Type B pancreatic cell (in vitro differentiated cells): ENCODE data around the gene ACOT11. TPM values are rescaled to one million over a fixed set of nuclear protein-coding genes. Genes with fewer than 3 reads are reported as not detected.
A peak's percentile ranks its signal among the peaks of the same experiment; 100 is the strongest.

Source experiments
- DNase-seq: peaks from one replicate; pipeline ENCODE4 v3.0.0; 2021; ENCODE audit warnings: mixed read lengths; ENCODE audit not compliant: unreplicated experiment; ENCODE audit errors: extremely low spot score
- H3K27ac Mint-ChIP-seq: 2 replicates; pipeline ENCODE4 v1.8.0; 2021; ENCODE audit warnings: mild to moderate bottlenecking, mixed read lengths
- H3K27me3 Mint-ChIP-seq: 2 replicates; pipeline ENCODE4 v1.8.0; 2021; ENCODE audit warnings: mixed read lengths
- H3K36me3 Mint-ChIP-seq: 2 replicates; pipeline ENCODE4 v1.8.0; 2021; ENCODE audit warnings: mixed read lengths
- H3K4me1 Mint-ChIP-seq: one replicate; pipeline ENCODE4 v1.8.0; 2021; ENCODE audit warnings: mixed read lengths; ENCODE audit not compliant: unreplicated experiment
- H3K4me3 Mint-ChIP-seq: 2 replicates; pipeline ENCODE4 v1.8.0; 2021; ENCODE audit warnings: mild to moderate bottlenecking, mixed read lengths
- H3K9me3 Mint-ChIP-seq: 2 replicates; pipeline ENCODE4 v1.8.0; 2021; ENCODE audit warnings: mixed read lengths
- total RNA-seq: library from RNA; stranded (reverse); gene quantifications from 2 replicates; pipeline ENCODE4 v1.2.1, GENCODE V29; 2021; ENCODE audit warnings: low replicate concordance
- TF ChIP-seq, protein P1 (sequence below): fragments of 200-600 bp; sonication (generic); conservative IDR thresholded peaks from 2 replicates; pipeline ENCODE4 v1.5.0; 2021; ENCODE audit warnings: antibody characterized with exemption, mild to moderate bottlenecking

The ACOT11 gene
- total RNA-seq, 1 donor from 2014 or later: 5.2 TPM

- H3K27me3 Mint-ChIP-seq: no peaks in the 10 kb centered on the region
- no peak overlapping the region for H3K27ac Mint-ChIP-seq
- no peak for DNase-seq
- no peaks in the 10 kb centered on the region for H3K36me3 Mint-ChIP-seq
- H3K4me1 Mint-ChIP-seq: peaks cover 34% of the 10 kb centered on the region
- TF ChIP-seq, protein P1, sequence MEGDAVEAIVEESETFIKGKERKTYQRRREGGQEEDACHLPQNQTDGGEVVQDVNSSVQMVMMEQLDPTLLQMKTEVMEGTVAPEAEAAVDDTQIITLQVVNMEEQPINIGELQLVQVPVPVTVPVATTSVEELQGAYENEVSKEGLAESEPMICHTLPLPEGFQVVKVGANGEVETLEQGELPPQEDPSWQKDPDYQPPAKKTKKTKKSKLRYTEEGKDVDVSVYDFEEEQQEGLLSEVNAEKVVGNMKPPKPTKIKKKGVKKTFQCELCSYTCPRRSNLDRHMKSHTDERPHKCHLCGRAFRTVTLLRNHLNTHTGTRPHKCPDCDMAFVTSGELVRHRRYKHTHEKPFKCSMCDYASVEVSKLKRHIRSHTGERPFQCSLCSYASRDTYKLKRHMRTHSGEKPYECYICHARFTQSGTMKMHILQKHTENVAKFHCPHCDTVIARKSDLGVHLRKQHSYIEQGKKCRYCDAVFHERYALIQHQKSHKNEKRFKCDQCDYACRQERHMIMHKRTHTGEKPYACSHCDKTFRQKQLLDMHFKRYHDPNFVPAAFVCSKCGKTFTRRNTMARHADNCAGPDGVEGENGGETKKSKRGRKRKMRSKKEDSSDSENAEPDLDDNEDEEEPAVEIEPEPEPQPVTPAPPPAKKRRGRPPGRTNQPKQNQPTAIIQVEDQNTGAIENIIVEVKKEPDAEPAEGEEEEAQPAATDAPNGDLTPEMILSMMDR: no peak
- H3K9me3 Mint-ChIP-seq: no peaks in the 10 kb centered on the region
- no peak overlapping the region for H3K4me3 Mint-ChIP-seq
Observed at GRCh38 chr1:54575161-54575560, 27.1 kb downstream of the ACOT11 start.

DNA sequence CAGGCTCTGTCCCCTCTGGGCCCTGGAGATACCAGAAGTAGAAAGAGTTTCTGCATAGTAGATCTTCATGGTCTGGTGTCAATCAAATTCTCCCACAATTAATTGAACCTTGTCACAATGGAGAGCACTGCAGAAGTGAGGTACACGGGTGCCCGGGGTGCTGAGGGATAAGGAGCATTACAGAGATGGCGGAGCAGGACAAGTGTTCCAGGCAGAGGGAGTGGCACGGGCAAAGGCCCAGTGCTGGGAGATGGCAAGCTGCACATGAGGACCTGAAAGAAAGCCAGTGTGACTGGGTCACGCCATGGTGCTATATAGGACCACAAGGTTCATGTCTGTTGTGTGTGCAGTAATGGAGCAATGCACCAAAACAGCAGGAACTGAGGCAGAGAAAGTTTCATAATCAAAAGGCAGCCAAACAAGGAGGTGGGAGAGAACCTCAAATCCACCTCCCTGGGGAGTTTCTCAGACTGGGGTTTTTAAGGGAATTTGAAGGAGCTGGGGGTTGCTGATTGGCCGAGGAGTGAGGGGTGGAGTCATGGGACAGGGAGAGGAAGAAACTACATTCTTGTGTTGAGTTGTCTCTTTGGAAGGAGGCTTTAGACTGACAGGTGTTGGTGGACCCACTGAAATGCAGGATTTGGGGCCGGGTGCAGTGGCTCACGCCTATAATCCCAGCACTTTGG lies 27.7 kb downstream of the ACOT11 start:
- no peak for DNase-seq
- TF ChIP-seq, protein P1: no peak
- Mint-ChIP-seq H3K27ac (no peak overlapping the region), H3K4me3 (no peak overlapping the region), H3K9me3 (no peaks in the 10 kb centered on the region), H3K27me3 (no peaks in the 10 kb centered on the region), H3K36me3 (no peaks in the 10 kb centered on the region), H3K4me1 (peaks cover 39% of the 10 kb centered on the region)

DNA sequence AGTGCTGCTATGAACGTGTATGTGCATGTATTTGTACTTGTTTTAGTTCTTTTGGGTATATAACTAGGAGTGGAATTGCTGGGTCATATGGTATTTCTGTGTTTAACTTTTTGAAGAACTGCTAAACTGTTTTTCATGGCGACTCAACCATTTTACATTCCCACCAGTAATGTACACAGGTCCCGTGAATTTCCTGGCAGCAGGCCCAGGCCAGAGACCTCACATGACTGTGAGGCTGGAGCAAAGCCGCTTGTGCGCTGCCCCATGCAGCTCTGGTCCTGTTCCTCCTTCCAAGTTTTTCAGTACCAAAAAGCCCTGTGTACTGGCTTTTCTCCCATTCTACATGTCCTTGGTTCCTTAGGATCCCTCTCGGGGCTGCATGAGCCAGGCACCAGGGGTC lies 29.6 kb downstream of the ACOT11 start:
- TF ChIP-seq, protein P1: no peak
- no peak overlapping the region for H3K4me3 Mint-ChIP-seq
- no peaks in the 10 kb centered on the region for H3K36me3 Mint-ChIP-seq
- H3K27me3 Mint-ChIP-seq: no peaks in the 10 kb centered on the region
- no peaks in the 10 kb centered on the region for H3K9me3 Mint-ChIP-seq
- H3K27ac Mint-ChIP-seq: no peak overlapping the region
- no peak for DNase-seq
- peaks cover 27% of the 10 kb centered on the region for H3K4me1 Mint-ChIP-seq

- no peaks in the 10 kb centered on the region for H3K36me3 Mint-ChIP-seq
- TF ChIP-seq, protein P1: no peak
- H3K27ac Mint-ChIP-seq: no peak overlapping the region
- peaks cover 26% of the 10 kb centered on the region for H3K4me1 Mint-ChIP-seq
- no peak for DNase-seq
- no peak overlapping the region for H3K4me3 Mint-ChIP-seq
- no peaks in the 10 kb centered on the region for H3K9me3 Mint-ChIP-seq
- no peaks in the 10 kb centered on the region for H3K27me3 Mint-ChIP-seq
Observed at GRCh38 chr1:54579337-54579781, 31.3 kb downstream of the ACOT11 start.

GRCh38 chr1:54580856-54581550 lies 33.0 kb downstream of the ACOT11 start:
- Mint-ChIP-seq H3K9me3 (no peaks in the 10 kb centered on the region), H3K4me1 (peaks cover 19% of the 10 kb centered on the region), H3K27ac (peak overlapping the region; percentile 15), H3K27me3 (no peaks in the 10 kb centered on the region), H3K36me3 (no peaks in the 10 kb centered on the region), H3K4me3 (no peak overlapping the region)
- no peak for DNase-seq
- TF ChIP-seq, protein P1: no peak
